ENCODE data around the gene ITPK1. TPM values are rescaled to one million over a fixed set of nuclear protein-coding genes. Genes with fewer than 3 reads are reported as not detected.

Gene ITPK1
- total RNA-seq, 1 experiment from 2014 or later = 88.6 TPM

DNA sequence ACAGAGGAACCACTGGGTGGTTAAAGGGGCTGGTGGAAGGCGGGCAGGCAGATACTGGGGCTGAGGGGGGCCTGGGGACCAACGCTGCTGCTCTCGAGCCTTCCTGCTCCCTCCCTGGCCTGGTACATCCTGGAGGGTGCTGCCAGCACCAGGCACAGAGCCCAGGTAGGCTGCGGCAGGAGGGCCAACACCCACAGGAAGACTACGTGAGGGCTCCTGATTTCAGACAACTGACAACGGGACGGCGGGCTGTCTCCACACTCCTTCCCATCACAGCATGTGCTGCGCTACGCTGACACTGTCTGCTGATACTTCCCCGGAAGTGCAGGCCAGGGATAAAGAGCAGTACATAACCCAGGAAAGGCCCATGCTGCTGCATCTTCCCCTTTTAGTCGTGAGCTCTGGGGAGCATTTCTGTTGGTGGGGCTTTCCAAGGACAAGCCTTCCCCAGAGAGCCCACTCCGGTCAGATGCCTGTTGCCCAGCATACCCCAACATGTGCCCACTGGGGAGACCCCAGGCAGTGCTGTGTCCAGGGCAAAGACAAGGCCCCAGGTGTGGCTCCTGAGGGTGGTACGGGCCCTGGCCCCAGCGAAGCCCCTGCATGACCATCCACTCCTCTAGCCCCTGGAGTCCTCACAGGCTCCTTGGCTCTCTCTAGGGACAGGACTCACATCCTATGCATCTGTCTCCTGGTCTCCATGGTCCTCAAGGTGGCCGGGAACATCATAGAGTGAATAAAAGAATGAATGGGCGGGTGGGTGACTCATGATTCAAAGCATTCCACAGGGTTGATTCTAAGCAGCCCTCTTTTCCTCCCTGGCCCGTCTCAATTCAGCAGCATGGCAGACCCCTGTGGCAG is 154.8 kb downstream of the ITPK1 start:
- no peaks in the 10 kb centered on the region for H3F3A ChIP-seq (ENCODE audit: insufficient read depth, low read depth)
- no peaks in the 10 kb centered on the region for H3K9me2 ChIP-seq (ENCODE audit: insufficient read depth)
- H3K4me1 ChIP-seq (replicated peaks; ENCODE audit: insufficient read depth) = no peaks in the 10 kb centered on the region
- no peaks in the 10 kb centered on the region for H3K27me3 ChIP-seq (ENCODE audit: insufficient read depth, low read depth)
- ChIA-PET CTCF (no interaction called here), POLR2A (ENCODE audit: unreplicated experiment) (no interaction called here)
- no peaks in the 10 kb centered on the region for H3K36me3 ChIP-seq (ENCODE audit: low read depth)
- TF ChIP-seq EZH2 (IDR thresholded peaks at IDR 0.05; ENCODE audit: low read depth) = no peak
- TF ChIP-seq, protein P1, sequence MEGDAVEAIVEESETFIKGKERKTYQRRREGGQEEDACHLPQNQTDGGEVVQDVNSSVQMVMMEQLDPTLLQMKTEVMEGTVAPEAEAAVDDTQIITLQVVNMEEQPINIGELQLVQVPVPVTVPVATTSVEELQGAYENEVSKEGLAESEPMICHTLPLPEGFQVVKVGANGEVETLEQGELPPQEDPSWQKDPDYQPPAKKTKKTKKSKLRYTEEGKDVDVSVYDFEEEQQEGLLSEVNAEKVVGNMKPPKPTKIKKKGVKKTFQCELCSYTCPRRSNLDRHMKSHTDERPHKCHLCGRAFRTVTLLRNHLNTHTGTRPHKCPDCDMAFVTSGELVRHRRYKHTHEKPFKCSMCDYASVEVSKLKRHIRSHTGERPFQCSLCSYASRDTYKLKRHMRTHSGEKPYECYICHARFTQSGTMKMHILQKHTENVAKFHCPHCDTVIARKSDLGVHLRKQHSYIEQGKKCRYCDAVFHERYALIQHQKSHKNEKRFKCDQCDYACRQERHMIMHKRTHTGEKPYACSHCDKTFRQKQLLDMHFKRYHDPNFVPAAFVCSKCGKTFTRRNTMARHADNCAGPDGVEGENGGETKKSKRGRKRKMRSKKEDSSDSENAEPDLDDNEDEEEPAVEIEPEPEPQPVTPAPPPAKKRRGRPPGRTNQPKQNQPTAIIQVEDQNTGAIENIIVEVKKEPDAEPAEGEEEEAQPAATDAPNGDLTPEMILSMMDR (conservative IDR thresholded peaks at IDR 0.05) = no peak
- H4K20me1 ChIP-seq (ENCODE audit: insufficient read depth) = no peaks in the 10 kb centered on the region
- DNase-seq = peak in 1 of 2 experiments; percentile 22
- H2AFZ ChIP-seq = no peak overlapping the region
- intact Hi-C loops (cut with micrococcal nuclease; ENCODE audit: unreplicated experiment) = no loop called here
- BruUV-seq (replicated peaks) = no TSS peak
- H3K79me2 ChIP-seq (ENCODE audit: low read depth) = peaks cover 11% of the 10 kb centered on the region
- no peak overlapping the region for H3K27ac ChIP-seq
- H3K9me3 ChIP-seq (ENCODE audit: insufficient read depth, low read depth) = no peaks in the 10 kb centered on the region
- H3K4me2 ChIP-seq = no peak overlapping the region
- H3K4me3 ChIP-seq = no peak overlapping the region

DNA sequence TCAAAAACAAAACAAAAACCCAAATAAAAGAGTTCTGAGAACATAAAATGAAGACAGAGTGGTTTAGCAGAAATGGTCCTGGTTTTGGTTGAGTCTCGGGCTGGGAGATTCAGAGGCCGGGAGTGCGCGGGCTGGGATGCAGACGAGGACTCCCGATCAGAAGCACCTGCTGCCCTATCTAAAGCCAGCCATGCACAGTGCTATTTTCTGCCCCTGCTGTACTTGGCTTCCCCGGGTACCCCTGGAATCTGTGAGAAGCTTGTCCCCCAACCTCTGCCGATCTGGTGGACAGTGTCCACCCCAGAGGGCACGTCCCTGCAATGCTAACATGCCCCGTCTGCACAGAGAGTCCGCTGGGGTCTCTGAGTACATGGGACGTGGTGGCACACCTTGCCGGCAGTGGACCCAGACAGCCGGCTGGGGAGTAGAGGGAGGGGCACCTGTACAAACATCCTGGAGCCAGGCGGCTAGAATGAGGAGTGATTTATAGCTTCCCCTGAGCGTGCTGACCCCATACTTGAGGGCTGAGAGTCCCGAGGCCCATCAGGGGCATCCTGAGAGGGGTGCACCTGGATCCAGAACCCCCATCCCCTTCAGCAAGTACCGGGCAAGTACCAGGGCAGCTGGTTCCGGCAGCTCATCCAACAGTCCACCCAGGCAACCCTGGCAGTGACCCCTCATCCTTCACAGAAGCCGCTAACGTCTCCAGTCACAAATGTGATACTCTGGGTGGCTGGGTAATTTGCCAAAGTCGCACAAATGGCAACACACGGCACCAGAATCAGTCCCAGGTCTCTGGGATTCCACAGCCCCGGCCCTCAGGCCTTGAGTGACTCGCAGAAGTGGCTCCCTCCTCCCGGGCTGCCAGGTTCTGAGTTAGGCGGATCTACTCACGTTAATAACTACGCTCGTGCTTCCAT is 155.7 kb downstream of the ITPK1 start:
- no peaks in the 10 kb centered on the region for H3K9me2 ChIP-seq (ENCODE audit: insufficient read depth)

DNA sequence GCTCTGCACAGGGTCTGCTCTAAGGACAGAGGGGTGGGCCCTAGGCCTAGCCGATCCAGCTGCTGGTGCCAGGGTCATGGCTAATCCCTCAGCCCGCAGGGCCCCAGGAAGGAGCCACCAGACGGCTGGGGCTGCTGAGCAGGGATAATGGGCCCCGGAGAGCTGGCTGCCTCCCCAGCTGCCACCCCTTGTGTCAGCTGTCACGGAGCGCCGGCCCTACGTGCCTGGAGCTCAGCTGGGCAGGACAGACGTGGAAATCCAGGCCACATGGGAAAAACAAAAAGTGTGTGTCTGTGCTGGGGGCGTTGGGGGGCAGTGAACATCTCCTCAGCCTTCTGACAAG is 156.6 kb downstream of the ITPK1 start:
- no peaks in the 10 kb centered on the region for H3K79me2 ChIP-seq (ENCODE audit: low read depth)
- no TSS peak for BruUV-seq (replicated peaks)
- H3K9me3 ChIP-seq (ENCODE audit: insufficient read depth, low read depth) = no peaks in the 10 kb centered on the region
- H3K9me2 ChIP-seq (ENCODE audit: insufficient read depth) = no peaks in the 10 kb centered on the region
- no peak overlapping the region for H3K27ac ChIP-seq
- no peaks in the 10 kb centered on the region for H4K20me1 ChIP-seq (ENCODE audit: insufficient read depth)
- CTCF ChIA-PET = no interaction called here
- H3K36me3 ChIP-seq (ENCODE audit: low read depth) = no peaks in the 10 kb centered on the region
- POLR2A ChIA-PET (ENCODE audit: unreplicated experiment) = no interaction called here
- H3K4me2 ChIP-seq = no peak overlapping the region
- no peak overlapping the region for H3K4me3 ChIP-seq
- H2AFZ ChIP-seq = no peak overlapping the region
- intact Hi-C loops (cut with micrococcal nuclease; ENCODE audit: unreplicated experiment) = no loop called here
- no peak for DNase-seq
- no peaks in the 10 kb centered on the region for H3K27me3 ChIP-seq (ENCODE audit: insufficient read depth, low read depth)
- TF ChIP-seq, protein P1 (conservative IDR thresholded peaks at IDR 0.05) = no peak
- no peak for TF ChIP-seq EZH2 (IDR thresholded peaks at IDR 0.05; ENCODE audit: low read depth)
- no peaks in the 10 kb centered on the region for H3F3A ChIP-seq (ENCODE audit: insufficient read depth, low read depth)
- no peaks in the 10 kb centered on the region for H3K4me1 ChIP-seq (replicated peaks; ENCODE audit: insufficient read depth)

More for the DNA sequence above, 155.7 kb downstream of the ITPK1 start:
- Histone ChIP-seq H3K4me1 (replicated peaks; ENCODE audit: insufficient read depth) (no peaks in the 10 kb centered on the region), H3K9me3 (ENCODE audit: insufficient read depth, low read depth) (no peaks in the 10 kb centered on the region), H3K79me2 (ENCODE audit: low read depth) (peaks cover 3% of the 10 kb centered on the region), H3K4me3 (no peak overlapping the region), H3K4me2 (no peak overlapping the region), H2AFZ (no peak overlapping the region), H3K27ac (no peak overlapping the region), H3K36me3 (ENCODE audit: low read depth) (no peaks in the 10 kb centered on the region), H3K27me3 (ENCODE audit: insufficient read depth, low read depth) (no peaks in the 10 kb centered on the region), H3F3A (ENCODE audit: insufficient read depth, low read depth) (no peaks in the 10 kb centered on the region), H4K20me1 (ENCODE audit: insufficient read depth) (no peaks in the 10 kb centered on the region)
- no peak for DNase-seq
- CTCF ChIA-PET = no interaction called here
- BruUV-seq (replicated peaks) = no TSS peak
- POLR2A ChIA-PET (ENCODE audit: unreplicated experiment) = no interaction called here
- no peak for TF ChIP-seq EZH2 (IDR thresholded peaks at IDR 0.05; ENCODE audit: low read depth)
- TF ChIP-seq, protein P1 (conservative IDR thresholded peaks at IDR 0.05) = no peak
- intact Hi-C loops (cut with micrococcal nuclease; ENCODE audit: unreplicated experiment) = no loop called here
